CD8-positive, alpha-beta memory T cell (primary cell): Measurements from ENCODE around the gene PLPPR5. TPM values are rescaled to one million over a fixed set of nuclear protein-coding genes. Genes with fewer than 3 reads are reported as not detected.
"Not testable (repeated sequence)": the region's sequence is repeated elsewhere in the genome, so short reads cannot be mapped to it uniquely, and the experiment has no call there.

ENCODE experiments used
- CTCF ChIA-PET: fragments of 350-600 bp; sonication (Branson Sonifier 250); formaldehyde crosslinking; loops from one replicate; lab custom pipeline; 2021; ENCODE audit warnings: antibody characterized with exemption; lab: Charles Lee
- POLR2A ChIA-PET: fragments of 350-600 bp; sonication (Branson Sonifier 250); formaldehyde crosslinking; loops from one replicate; lab custom pipeline; 2021; ENCODE audit warnings: antibody characterized with exemption; lab: Charles Lee
- DNase-seq, 5 donors: peaks; one replicate each; pipeline versions ENCODE4 v3.0.0 to v3.0.0-alpha.2; 2020 to 2022; ENCODE audit warnings: mixed read lengths in 1 of 5
- H3K27ac ChIP-seq: one replicate; pipeline ENCODE4 v1.7.0; 2013; ENCODE audit warnings: low read depth, mild to moderate bottlenecking, low read length, moderate library complexity
- H3K27me3 ChIP-seq: 2 replicates; pipeline ENCODE4 v1.7.0; 2013; ENCODE audit warnings: low read length, mild to moderate bottlenecking; ENCODE audit not compliant: insufficient read depth, poor library complexity, severe bottlenecking
- H3K36me3 ChIP-seq: 2 replicates; pipeline ENCODE4 v1.7.0; 2013; ENCODE audit warnings: mild to moderate bottlenecking, low read length, moderate library complexity; ENCODE audit not compliant: insufficient read depth
- H3K4me1 ChIP-seq: 2 replicates; pipeline ENCODE4 v1.7.0; 2013; ENCODE audit warnings: mild to moderate bottlenecking, low read length, moderate library complexity; ENCODE audit not compliant: insufficient read depth
- H3K4me3 ChIP-seq: 2 replicates; pipeline ENCODE4 v1.7.0; 2013; ENCODE audit warnings: mild to moderate bottlenecking, low read length
- H3K9me3 ChIP-seq: 2 replicates; pipeline ENCODE4 v1.7.0; 2013; ENCODE audit warnings: mild to moderate bottlenecking, low read length
- H3K27ac Mint-ChIP-seq, 8 donors: one replicate each; pipeline ENCODE4 v1.8.0; 2020 to 2021; ENCODE audit warnings: mixed read lengths in 8 of 8, mild to moderate bottlenecking in 6 of 8, inconsistent platforms in 3 of 8, moderate library complexity in 3 of 8
- H3K27me3 Mint-ChIP-seq, 2 donors: one replicate each; pipeline ENCODE4 v1.8.0; 2020 to 2021; ENCODE audit warnings: mixed read lengths in 2 of 2, mild to moderate bottlenecking in 1 of 2, moderate library complexity in 1 of 2
- H3K36me3 Mint-ChIP-seq, 3 donors: one replicate each; pipeline ENCODE4 v1.8.0; 2020 to 2021; ENCODE audit warnings: mixed read lengths in 3 of 3, inconsistent platforms in 1 of 3, mild to moderate bottlenecking in 1 of 3
- H3K4me1 Mint-ChIP-seq, 3 donors: one replicate each; pipeline ENCODE4 v1.8.0; 2020 to 2021; ENCODE audit warnings: mixed read lengths in 3 of 3, inconsistent platforms in 1 of 3, mild to moderate bottlenecking in 1 of 3
- H3K4me3 Mint-ChIP-seq, 7 donors: one replicate each; pipeline ENCODE4 v1.8.0; 2020 to 2021; ENCODE audit warnings: mixed read lengths in 7 of 7, mild to moderate bottlenecking in 6 of 7, moderate library complexity in 4 of 7, inconsistent platforms in 2 of 7
- H3K9me3 Mint-ChIP-seq, 5 donors: one replicate each; pipeline ENCODE4 v1.8.0; 2020 to 2022; ENCODE audit warnings: mixed read lengths in 5 of 5, mild to moderate bottlenecking in 3 of 5, moderate library complexity in 2 of 5, inconsistent platforms in 1 of 5
- polyA plus RNA-seq: library from polyadenylated mRNA; unstranded; fragments of 300-500 nt; fragmentation: Illumina TruSeq; gene quantifications from one replicate; pipeline ENCODE4 v1.2.3, GENCODE V29; 2021
- total RNA-seq, 2 experiments: library from RNA; stranded (reverse); gene quantifications; one replicate each; pipeline ENCODE4 v1.2.3, GENCODE V29; 2021

Gene PLPPR5, protein sequence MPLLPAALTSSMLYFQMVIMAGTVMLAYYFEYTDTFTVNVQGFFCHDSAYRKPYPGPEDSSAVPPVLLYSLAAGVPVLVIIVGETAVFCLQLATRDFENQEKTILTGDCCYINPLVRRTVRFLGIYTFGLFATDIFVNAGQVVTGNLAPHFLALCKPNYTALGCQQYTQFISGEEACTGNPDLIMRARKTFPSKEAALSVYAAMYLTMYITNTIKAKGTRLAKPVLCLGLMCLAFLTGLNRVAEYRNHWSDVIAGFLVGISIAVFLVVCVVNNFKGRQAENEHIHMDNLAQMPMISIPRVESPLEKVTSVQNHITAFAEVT
- total RNA-seq, result not detected
- polyA plus RNA-seq, result not detected

DNA sequence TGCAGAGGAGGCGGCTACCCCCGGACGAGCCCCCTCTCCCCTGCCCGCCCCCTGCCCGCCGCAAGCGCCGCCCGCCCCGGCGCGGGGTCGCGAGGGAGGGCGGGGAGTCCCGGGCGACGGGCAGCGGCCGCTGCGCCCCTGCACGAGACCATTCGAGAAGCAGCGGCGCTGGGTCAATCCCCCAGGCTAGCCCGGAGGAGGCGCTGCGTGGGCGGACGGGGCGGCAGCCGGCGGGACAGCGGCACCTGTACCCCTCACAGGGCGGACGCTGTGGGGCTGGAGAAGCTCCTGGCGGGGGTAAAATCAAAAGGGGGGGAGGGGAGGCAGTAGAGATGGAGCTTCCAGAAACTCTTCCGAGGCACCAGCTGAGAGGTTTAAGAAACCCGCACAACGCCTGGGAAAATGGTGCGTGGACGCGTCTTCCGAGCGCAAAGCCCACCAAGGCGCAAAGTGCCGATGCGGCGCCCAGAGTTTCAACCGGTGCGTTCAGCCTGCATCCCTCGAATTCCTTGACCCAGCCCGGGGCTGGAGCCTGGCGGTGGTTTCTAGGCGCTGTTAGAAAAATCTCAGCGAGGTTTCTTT lies at the start of gene PLPPR5:
Gene PLPPR5 (minus strand): TSS at position 1 of the 582 bp plus-strand sequence. CDS start 190 bp downstream, outside the sequence.
- no peaks in the 10 kb centered on the region for H3K36me3 Mint-ChIP-seq
- POLR2A ChIA-PET, result no interaction called here

DNA sequence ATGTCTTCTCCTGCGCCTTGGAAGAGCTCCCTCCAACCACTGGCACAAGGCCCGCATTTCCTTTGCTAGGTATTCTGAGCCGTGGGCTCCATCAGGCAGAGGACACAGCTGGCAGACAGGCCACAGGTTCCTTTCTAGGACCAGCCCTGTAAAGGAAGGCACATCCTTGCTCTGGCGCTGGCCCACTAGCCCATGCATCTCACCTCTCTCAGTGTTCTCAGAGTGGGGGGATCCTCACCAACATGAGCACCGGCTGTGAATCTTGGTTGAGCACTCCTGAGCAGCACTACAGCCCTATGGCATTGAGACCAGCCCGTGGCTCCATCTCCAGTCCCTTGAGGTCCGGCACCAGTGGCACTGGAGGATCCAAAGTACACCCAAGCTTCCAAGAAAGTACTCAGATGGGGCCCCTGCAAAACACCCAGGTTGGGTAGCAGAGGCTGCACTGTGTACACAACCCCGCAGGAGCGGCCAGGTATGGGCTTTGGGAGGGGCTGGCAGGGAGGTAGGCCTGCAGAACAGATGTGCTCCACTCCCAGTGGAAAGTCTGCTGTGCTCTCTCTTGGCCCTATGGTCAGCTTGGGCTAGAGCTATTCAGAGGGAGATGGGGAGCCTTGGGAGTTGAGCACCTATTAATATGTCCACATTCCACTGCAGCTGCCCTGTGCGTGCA lies 47.1 kb upstream of the PLPPR5 start:
- Mint-ChIP-seq H3K4me3 (no peak overlapping the region), H3K27ac (no peak overlapping the region), H3K36me3 (no peaks in the 10 kb centered on the region), H3K4me1 (no peaks in the 10 kb centered on the region), H3K27me3 (peaks cover 3 to 12% of the 10 kb centered on the region in 2 donors), H3K9me3 (no peaks in the 10 kb centered on the region)
- Histone ChIP-seq H3K36me3 (no peaks in the 10 kb centered on the region), H3K27me3 (no peaks in the 10 kb centered on the region), H3K9me3 (no peaks in the 10 kb centered on the region), H3K4me3 (no peak overlapping the region), H3K4me1 (no peaks in the 10 kb centered on the region), H3K27ac (no peak overlapping the region)
- POLR2A ChIA-PET, result no interaction called here
- CTCF ChIA-PET, result no interaction called here
- no peak for DNase-seq

More for the DNA sequence above, at the start of gene PLPPR5:
- DNase-seq, result no peak
- Histone ChIP-seq H3K4me3 (no peak within 1 kb of the TSS), H3K36me3 (no peaks in the 10 kb centered on the region), H3K27me3 (peaks cover 9% of the 10 kb centered on the region), H3K27ac (no peak within 1 kb of the TSS), H3K4me1 (no peaks in the 10 kb centered on the region), H3K9me3 (no peaks in the 10 kb centered on the region)
- Mint-ChIP-seq H3K4me1 (peaks cover 4 to 18% (median 10%) of the 10 kb centered on the region in 3 donors), H3K4me3 (peak within 1 kb of the TSS; percentile 47 to 84 (median 70)), H3K27ac (no peak within 1 kb of the TSS), H3K9me3 (no peaks in the 10 kb centered on the region), H3K27me3 (peaks cover 33 to 69% of the 10 kb centered on the region in 2 donors)
- CTCF ChIA-PET, result interaction anchor here (1.9 kb wide), 1 partner anchor 211 kb away, joined by 5 read pairs; no protein-coding TSS in a partner anchor

DNA sequence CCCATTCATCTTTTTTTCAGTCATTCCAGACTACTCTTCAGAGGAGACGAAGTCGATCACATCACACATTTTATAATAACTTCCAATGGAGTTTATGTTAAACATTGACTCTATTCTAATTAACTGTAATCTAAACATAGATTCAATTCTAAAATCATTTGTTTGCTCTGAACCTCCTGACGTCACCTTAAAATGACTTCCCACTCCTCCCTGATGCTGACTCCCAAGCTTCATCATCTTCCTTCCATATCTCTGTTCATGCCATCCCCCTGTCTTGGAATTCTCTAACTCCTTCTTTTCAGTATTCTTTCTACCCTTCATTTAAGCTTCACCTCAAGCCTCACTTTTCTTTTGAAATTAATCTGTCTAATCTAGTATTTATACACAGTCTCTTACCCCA lies 45.1 kb upstream of the PLPPR5 start:
- Mint-ChIP-seq H3K36me3 (no peaks in the 10 kb centered on the region), H3K4me1 (no peaks in the 10 kb centered on the region), H3K9me3 (peaks cover 0 to 2% (median 0%) of the 10 kb centered on the region in 5 donors), H3K27me3 (peaks cover 0 to 4% of the 10 kb centered on the region in 2 donors), H3K27ac (no peak overlapping the region), H3K4me3 (no peak overlapping the region)
- Histone ChIP-seq H3K27ac (no peak overlapping the region), H3K9me3 (no peaks in the 10 kb centered on the region), H3K4me1 (no peaks in the 10 kb centered on the region), H3K4me3 (no peak overlapping the region), H3K36me3 (no peaks in the 10 kb centered on the region), H3K27me3 (no peaks in the 10 kb centered on the region)
- DNase-seq, result no peak
- ChIA-PET POLR2A (no interaction called here), CTCF (no interaction called here)

DNA sequence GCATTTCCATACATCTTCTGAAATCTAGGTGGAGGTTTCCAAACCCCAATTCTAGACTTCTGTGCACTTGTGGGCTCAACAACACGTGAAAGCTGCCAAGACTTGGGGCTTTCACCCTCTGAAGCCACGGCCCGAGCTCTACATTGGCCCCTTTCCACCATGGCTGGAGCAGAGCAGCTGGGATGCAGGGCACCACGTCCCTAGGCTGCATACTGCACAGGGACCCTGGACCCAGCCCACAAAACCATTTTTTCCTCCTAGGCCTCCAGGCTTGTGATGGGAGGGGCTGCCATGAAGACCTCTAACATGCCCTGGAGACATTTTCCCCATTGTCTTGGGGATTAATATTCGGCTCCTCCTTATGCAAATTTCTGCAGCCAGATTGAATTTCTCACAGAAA lies 32.1 kb upstream of the PLPPR5 start:
- H3K4me3 ChIP-seq, CTCF ChIA-PET, H3K27ac Mint-ChIP-seq, H3K4me1 ChIP-seq, H3K36me3 ChIP-seq, H3K4me1 Mint-ChIP-seq, POLR2A ChIA-PET, DNase-seq, H3K27ac ChIP-seq, H3K4me3 Mint-ChIP-seq, H3K9me3 ChIP-seq, H3K27me3 ChIP-seq: not testable (repeated sequence)
- peaks cover 17 to 51% (median 28%) of the 10 kb centered on the region in 5 donors for H3K9me3 Mint-ChIP-seq
- H3K36me3 Mint-ChIP-seq, result peaks cover 0 to 11% (median 0%) of the 10 kb centered on the region in 3 donors
- peaks cover 16% of the 10 kb centered on the region in 2 donors for H3K27me3 Mint-ChIP-seq

DNA sequence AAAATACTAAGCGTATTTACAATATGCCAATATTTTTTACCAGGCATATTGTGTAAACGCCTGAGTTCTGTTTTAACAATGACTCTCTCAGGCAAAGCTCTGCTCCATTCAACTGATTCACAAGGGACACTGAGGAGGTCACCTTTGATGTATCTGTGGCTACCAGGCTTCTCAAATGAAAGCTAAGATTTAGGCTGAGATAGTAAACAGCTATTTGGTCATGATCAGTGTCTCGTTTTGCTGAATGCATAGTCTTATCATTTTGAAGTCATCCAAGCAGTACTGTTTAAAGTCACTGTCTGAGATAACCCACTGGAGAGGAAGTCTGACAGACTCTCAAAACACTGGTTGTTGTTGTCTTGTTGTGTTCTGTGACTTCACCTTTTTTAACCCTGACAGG lies 13.7 kb upstream of the PLPPR5 start:
- no peaks in the 10 kb centered on the region for H3K36me3 ChIP-seq
- H3K27me3 ChIP-seq, result no peaks in the 10 kb centered on the region
- CTCF ChIA-PET, result interaction anchor here (1.1 kb wide), 1 partner anchor 9 kb away, joined by 3 read pairs; no protein-coding TSS in a partner anchor
- no peaks in the 10 kb centered on the region for H3K9me3 ChIP-seq
- no peak for DNase-seq
- POLR2A ChIA-PET, result no interaction called here
- no peak overlapping the region for H3K4me3 ChIP-seq
- H3K4me1 ChIP-seq, result no peaks in the 10 kb centered on the region
- H3K27me3 Mint-ChIP-seq, result peaks cover 0 to 10% of the 10 kb centered on the region in 2 donors
- no peak overlapping the region for H3K27ac ChIP-seq
- no peaks in the 10 kb centered on the region for H3K36me3 Mint-ChIP-seq
- no peak overlapping the region for H3K27ac Mint-ChIP-seq
- H3K4me3 Mint-ChIP-seq, result no peak overlapping the region
- no peaks in the 10 kb centered on the region for H3K4me1 Mint-ChIP-seq
- H3K9me3 Mint-ChIP-seq, result no peaks in the 10 kb centered on the region

DNA sequence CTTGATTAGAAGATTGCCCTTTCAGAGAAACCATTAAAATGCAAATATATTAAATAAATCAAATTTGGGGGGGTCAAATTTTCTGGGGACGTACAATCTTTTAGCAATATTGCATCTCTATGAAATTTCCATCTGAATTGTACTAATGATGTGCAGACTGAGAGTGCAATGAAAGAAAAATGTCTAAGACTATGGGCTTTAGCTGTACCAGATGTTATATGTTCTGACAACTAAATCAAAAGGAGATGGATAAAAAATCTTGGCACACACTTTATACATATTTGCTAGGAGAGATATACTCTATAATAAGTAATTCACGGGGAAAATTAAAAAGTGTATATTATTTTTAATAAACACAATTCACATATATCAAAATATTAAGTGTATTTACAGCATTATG lies 13.0 kb upstream of the PLPPR5 start:
- H3K27ac Mint-ChIP-seq, result no peak overlapping the region
- H3K27me3 Mint-ChIP-seq, result peaks cover 0 to 10% of the 10 kb centered on the region in 2 donors
- DNase-seq, result no peak
- Histone ChIP-seq H3K27me3 (no peaks in the 10 kb centered on the region), H3K4me3 (no peak overlapping the region), H3K9me3 (no peaks in the 10 kb centered on the region), H3K36me3 (no peaks in the 10 kb centered on the region), H3K4me1 (no peaks in the 10 kb centered on the region), H3K27ac (no peak overlapping the region)
- no peaks in the 10 kb centered on the region for H3K4me1 Mint-ChIP-seq
- ChIA-PET CTCF (no interaction called here), POLR2A (no interaction called here)
- no peaks in the 10 kb centered on the region for H3K9me3 Mint-ChIP-seq
- H3K4me3 Mint-ChIP-seq, result no peak overlapping the region
- no peaks in the 10 kb centered on the region for H3K36me3 Mint-ChIP-seq

DNA sequence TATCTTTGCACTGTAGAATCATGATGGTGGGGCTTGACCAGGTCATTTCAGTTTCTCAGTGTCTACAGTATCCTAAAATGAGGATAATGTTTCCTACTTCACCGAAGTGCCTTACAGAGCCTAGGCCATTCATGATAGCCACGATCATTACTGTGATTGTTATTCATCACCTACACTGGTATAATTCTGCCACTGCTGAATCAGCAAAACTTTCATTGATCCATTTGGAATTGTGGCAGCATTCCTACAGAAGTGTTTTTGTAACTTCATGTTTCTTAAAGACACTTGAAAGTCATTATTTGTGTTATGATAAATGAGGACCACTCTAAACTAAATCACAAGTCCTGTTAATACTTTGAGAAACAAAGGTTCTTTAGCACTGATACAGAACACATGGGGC lies 6.0 kb upstream of the PLPPR5 start:
- Histone ChIP-seq H3K4me3 (no peak overlapping the region), H3K9me3 (no peaks in the 10 kb centered on the region), H3K36me3 (no peaks in the 10 kb centered on the region), H3K4me1 (no peaks in the 10 kb centered on the region), H3K27ac (no peak overlapping the region), H3K27me3 (peaks cover 3% of the 10 kb centered on the region)
- Mint-ChIP-seq H3K36me3 (no peaks in the 10 kb centered on the region), H3K4me1 (peaks cover 0 to 4% (median 0%) of the 10 kb centered on the region in 3 donors), H3K27me3 (peaks cover 17 to 25% of the 10 kb centered on the region in 2 donors), H3K4me3 (no peak overlapping the region), H3K27ac (no peak overlapping the region), H3K9me3 (no peaks in the 10 kb centered on the region)
- no peak for DNase-seq
- CTCF ChIA-PET, result no interaction called here
- POLR2A ChIA-PET, result no interaction called here

DNA sequence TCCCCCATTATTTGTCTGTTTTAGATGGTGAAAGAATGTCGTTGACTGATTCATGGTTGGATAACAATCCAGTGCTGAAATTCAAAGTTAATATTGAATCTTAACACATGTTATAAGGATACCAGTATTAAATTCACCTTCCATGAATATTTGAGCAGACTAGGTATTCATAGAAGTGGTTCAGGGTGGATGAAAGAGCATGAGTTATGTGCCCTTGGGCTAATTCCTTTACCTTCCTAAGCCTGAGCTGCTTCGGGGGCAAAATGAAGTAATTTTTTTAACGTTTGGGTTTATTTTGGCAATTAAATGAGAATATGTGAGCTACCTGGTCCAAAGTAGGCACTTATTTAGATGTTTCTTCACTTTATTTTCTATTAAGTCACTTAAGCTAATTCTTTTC lies 2.7 kb upstream of the PLPPR5 start:
- no peaks in the 10 kb centered on the region for H3K9me3 Mint-ChIP-seq
- ChIA-PET POLR2A (no interaction called here), CTCF (no interaction called here)
- H3K36me3 Mint-ChIP-seq, result no peaks in the 10 kb centered on the region
- H3K27me3 Mint-ChIP-seq, result peaks cover 30 to 50% of the 10 kb centered on the region in 2 donors
- no peak overlapping the region for H3K4me3 Mint-ChIP-seq
- Histone ChIP-seq H3K27me3 (peaks cover 9% of the 10 kb centered on the region), H3K4me3 (no peak overlapping the region), H3K36me3 (no peaks in the 10 kb centered on the region), H3K4me1 (no peaks in the 10 kb centered on the region), H3K27ac (no peak overlapping the region), H3K9me3 (no peaks in the 10 kb centered on the region)
- no peak overlapping the region for H3K27ac Mint-ChIP-seq
- H3K4me1 Mint-ChIP-seq, result peaks cover 4 to 18% (median 10%) of the 10 kb centered on the region in 3 donors
- DNase-seq, result no peak
